Measurements from ENCODE around the gene SF3A1. TPM values are rescaled to one million over a fixed set of nuclear protein-coding genes. Genes with fewer than 3 reads are reported as not detected.
"Not testable (repeated sequence)": the region's sequence is repeated elsewhere in the genome, so short reads cannot be mapped to it uniquely, and the experiment has no call there.

Gene SF3A1
- total RNA-seq, 2 donors from 2014 or later, result 191 to 195 TPM

DNA sequence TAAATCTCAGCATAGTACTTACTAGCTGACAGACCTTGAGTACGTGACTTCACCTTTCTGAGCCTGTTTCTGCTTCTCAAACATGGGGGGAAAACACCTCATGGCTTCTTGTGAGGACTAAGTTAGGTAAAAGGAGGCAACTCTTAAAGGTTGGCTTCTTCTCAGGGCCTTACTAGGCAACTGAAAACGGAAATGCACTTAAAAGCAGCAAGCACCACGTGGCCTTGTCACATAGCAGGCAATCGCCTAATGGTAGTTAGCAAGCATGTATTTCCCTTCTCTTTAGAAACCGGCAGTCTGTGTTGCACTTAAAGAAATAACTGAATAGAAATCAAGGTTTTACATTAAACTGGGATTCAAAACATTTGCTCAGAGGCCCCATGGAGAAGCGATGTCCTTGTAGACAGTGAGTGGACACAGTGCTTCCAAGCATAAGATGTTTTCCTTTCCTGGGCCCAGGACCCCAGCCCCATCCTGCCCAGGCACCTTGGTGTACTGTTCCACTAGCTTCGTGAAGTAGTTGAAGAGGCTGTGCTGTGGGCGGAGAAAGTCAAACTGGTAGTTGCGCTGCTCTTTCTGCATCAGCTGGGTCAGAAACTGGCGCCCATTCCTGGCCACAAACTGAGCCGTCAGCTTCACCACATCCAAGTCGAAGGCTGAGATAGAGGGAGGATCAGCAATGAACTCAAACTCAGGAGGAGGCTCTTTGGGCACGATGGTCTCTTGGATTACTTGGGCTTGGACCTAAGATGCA, 12.1 kb downstream of the SF3A1 start:
- no peaks in the 10 kb centered on the region for H3K27me3 ChIP-seq (ENCODE audit: control insufficient read depth, insufficient read depth, low read length, poor library complexity, severe bottlenecking)
- H3K4me1 ChIP-seq (ENCODE audit: control insufficient read depth, insufficient read depth, low read length), result no peaks in the 10 kb centered on the region
- no peak for DNase-seq
- H3K9me3 ChIP-seq (ENCODE audit: control insufficient read depth, low read length), result no peaks in the 10 kb centered on the region
- TF ChIP-seq, protein P1, sequence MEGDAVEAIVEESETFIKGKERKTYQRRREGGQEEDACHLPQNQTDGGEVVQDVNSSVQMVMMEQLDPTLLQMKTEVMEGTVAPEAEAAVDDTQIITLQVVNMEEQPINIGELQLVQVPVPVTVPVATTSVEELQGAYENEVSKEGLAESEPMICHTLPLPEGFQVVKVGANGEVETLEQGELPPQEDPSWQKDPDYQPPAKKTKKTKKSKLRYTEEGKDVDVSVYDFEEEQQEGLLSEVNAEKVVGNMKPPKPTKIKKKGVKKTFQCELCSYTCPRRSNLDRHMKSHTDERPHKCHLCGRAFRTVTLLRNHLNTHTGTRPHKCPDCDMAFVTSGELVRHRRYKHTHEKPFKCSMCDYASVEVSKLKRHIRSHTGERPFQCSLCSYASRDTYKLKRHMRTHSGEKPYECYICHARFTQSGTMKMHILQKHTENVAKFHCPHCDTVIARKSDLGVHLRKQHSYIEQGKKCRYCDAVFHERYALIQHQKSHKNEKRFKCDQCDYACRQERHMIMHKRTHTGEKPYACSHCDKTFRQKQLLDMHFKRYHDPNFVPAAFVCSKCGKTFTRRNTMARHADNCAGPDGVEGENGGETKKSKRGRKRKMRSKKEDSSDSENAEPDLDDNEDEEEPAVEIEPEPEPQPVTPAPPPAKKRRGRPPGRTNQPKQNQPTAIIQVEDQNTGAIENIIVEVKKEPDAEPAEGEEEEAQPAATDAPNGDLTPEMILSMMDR (conservative IDR thresholded peaks at IDR 0.05), result no peak
- no peak overlapping the region for H3K4me3 Mint-ChIP-seq
- H3K4me3 ChIP-seq (ENCODE audit: low read length), result no peak overlapping the region
- no peaks in the 10 kb centered on the region for H3K4me1 Mint-ChIP-seq
- no peak overlapping the region for H3K27ac ChIP-seq (ENCODE audit: low read depth, low read length)
- H3K27ac Mint-ChIP-seq, result no peak overlapping the region
- WGBS, 2 experiments (ENCODE audit: insufficient coverage in 1 of 2, insufficient read length in 1 of 2), result 95 to 97% methylated on average over 10 to 13 of the region's 13 CpGs
- H3K9ac ChIP-seq (ENCODE audit: extremely low read depth, low read length, poor library complexity, severe bottlenecking), result no peak overlapping the region
- H3K9me3 Mint-ChIP-seq, result no peaks in the 10 kb centered on the region
- peaks cover 81% of the 10 kb centered on the region for H3K36me3 Mint-ChIP-seq (ENCODE audit: low read depth)
- H3K36me3 ChIP-seq (ENCODE audit: control insufficient read depth, insufficient read depth, low read length), result peaks cover 92% of the 10 kb centered on the region
- H3K27me3 Mint-ChIP-seq (ENCODE audit: insufficient read depth), result no peaks in the 10 kb centered on the region

GRCh38 chr22:30340911-30341685, 15.6 kb downstream of the SF3A1 start:
- H3K27me3 ChIP-seq (ENCODE audit: control insufficient read depth, insufficient read depth, low read length, poor library complexity, severe bottlenecking), result no peaks in the 10 kb centered on the region
- Mint-ChIP-seq H3K4me1 (no peaks in the 10 kb centered on the region), H3K36me3 (ENCODE audit: low read depth) (peaks cover 94% of the 10 kb centered on the region), H3K4me3 (no peak overlapping the region), H3K9me3 (no peaks in the 10 kb centered on the region), H3K27me3 (ENCODE audit: insufficient read depth) (no peaks in the 10 kb centered on the region), H3K27ac (no peak overlapping the region)
- 91 to 93% methylated on average over 11 to 16 of the region's 16 CpGs for WGBS, 2 experiments (ENCODE audit: insufficient coverage in 1 of 2, insufficient read length in 1 of 2)
- no peaks in the 10 kb centered on the region for H3K4me1 ChIP-seq (ENCODE audit: control insufficient read depth, insufficient read depth, low read length)
- peaks cover 89% of the 10 kb centered on the region for H3K36me3 ChIP-seq (ENCODE audit: control insufficient read depth, insufficient read depth, low read length)
- no peak overlapping the region for H3K4me3 ChIP-seq (ENCODE audit: low read length)
- DNase-seq, result no peak
- no peaks in the 10 kb centered on the region for H3K9me3 ChIP-seq (ENCODE audit: control insufficient read depth, low read length)
- H3K27ac ChIP-seq (ENCODE audit: low read depth, low read length), result no peak overlapping the region
- H3K9ac ChIP-seq (ENCODE audit: extremely low read depth, low read length, poor library complexity, severe bottlenecking), result no peak overlapping the region
- TF ChIP-seq, protein P1 (conservative IDR thresholded peaks at IDR 0.05), result no peak

DNA sequence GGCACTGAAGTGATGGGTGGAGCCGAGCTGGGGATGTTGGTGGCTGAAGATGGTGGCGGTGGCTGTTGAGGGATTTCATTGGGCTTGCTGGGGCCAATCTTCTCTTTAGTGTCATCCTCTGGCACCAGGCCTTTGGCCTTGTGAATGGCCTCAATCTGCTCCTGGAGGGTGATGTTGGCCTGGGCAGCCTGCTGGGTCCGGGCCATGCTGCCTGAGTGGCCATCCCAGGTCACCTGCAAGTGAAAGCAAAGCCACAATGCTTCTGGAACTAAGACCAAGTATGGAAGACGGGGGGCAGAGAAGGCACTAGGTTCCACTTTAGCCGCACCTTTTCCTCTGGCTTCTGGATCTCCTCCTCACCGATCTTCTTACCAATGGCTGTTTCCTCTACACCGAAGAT, 17.9 kb downstream of the SF3A1 start:
- no peak overlapping the region for H3K27ac Mint-ChIP-seq
- DNase-seq, result no peak
- H3K36me3 ChIP-seq (ENCODE audit: control insufficient read depth, insufficient read depth, low read length), result peaks cover 89% of the 10 kb centered on the region
- no peak overlapping the region for H3K4me3 ChIP-seq (ENCODE audit: low read length)
- H3K36me3 Mint-ChIP-seq (ENCODE audit: low read depth), result peaks cover 95% of the 10 kb centered on the region
- no peak overlapping the region for H3K9ac ChIP-seq (ENCODE audit: extremely low read depth, low read length, poor library complexity, severe bottlenecking)
- TF ChIP-seq, protein P1 (conservative IDR thresholded peaks at IDR 0.05), result no peak
- H3K4me1 Mint-ChIP-seq, result no peaks in the 10 kb centered on the region
- H3K9me3 Mint-ChIP-seq, result no peaks in the 10 kb centered on the region
- no peaks in the 10 kb centered on the region for H3K9me3 ChIP-seq (ENCODE audit: control insufficient read depth, low read length)
- no peak overlapping the region for H3K4me3 Mint-ChIP-seq
- no peaks in the 10 kb centered on the region for H3K27me3 Mint-ChIP-seq (ENCODE audit: insufficient read depth)
- H3K27ac ChIP-seq (ENCODE audit: low read depth, low read length), result no peak overlapping the region
- H3K4me1 ChIP-seq (ENCODE audit: control insufficient read depth, insufficient read depth, low read length), result no peaks in the 10 kb centered on the region
- no peaks in the 10 kb centered on the region for H3K27me3 ChIP-seq (ENCODE audit: control insufficient read depth, insufficient read depth, low read length, poor library complexity, severe bottlenecking)
- 89 to 94% methylated on average over 4 to 7 of the region's 7 CpGs for WGBS, 2 experiments (ENCODE audit: insufficient coverage in 1 of 2, insufficient read length in 1 of 2)

- H3K36me3 ChIP-seq (ENCODE audit: control insufficient read depth, insufficient read depth, low read length), result peaks cover 89% of the 10 kb centered on the region
- H3K36me3 Mint-ChIP-seq (ENCODE audit: low read depth), result peaks cover 96% of the 10 kb centered on the region
Observed at GRCh38 chr22:30338341-30338740, 18.4 kb downstream of the SF3A1 start.

More at GRCh38 chr22:30338341-30338740, 18.4 kb downstream of the SF3A1 start:
- H3K9me3 Mint-ChIP-seq; H3K4me1 ChIP-seq (ENCODE audit: control insufficient read depth, insufficient read depth, low read length); H3K4me1 Mint-ChIP-seq; H3K27me3 ChIP-seq (ENCODE audit: control insufficient read depth, insufficient read depth, low read length, poor library complexity, severe bottlenecking); H3K9me3 ChIP-seq (ENCODE audit: control insufficient read depth, low read length); H3K27ac Mint-ChIP-seq; H3K4me3 Mint-ChIP-seq; DNase-seq; H3K27me3 Mint-ChIP-seq (ENCODE audit: insufficient read depth); H3K9ac ChIP-seq (ENCODE audit: extremely low read depth, low read length, poor library complexity, severe bottlenecking); H3K4me3 ChIP-seq (ENCODE audit: low read length); H3K27ac ChIP-seq (ENCODE audit: low read depth, low read length): not testable (repeated sequence)
- WGBS, 2 experiments (ENCODE audit: insufficient coverage in 1 of 2, insufficient read length in 1 of 2), result 92% methylated on average over 9 of the region's 9 CpGs; no CpG with 5 or more reads in 1 of the 2 experiments
